HG03097 (cell line): ENCODE results near the gene PDE6A.
"Not testable (repeated sequence)": the region's sequence is repeated elsewhere in the genome, so short reads cannot be mapped to it uniquely, and the experiment has no call there.

Source experiments
- ATAC-seq: cut with Tn5 transposase; IDR thresholded peaks from one replicate; pipeline ENCODE4 v1.9.1; 2021; ENCODE audit not compliant: unreplicated experiment, low FRiP score

Gene PDE6A

GRCh38 chr5:149870232-149870631 is 74.4 kb downstream of the PDE6A start:
- ATAC-seq: no peak

GRCh38 chr5:149869411-149869821 is 75.2 kb downstream of the PDE6A start:
- no peak for ATAC-seq

GRCh38 chr5:149865746-149866145 is 78.8 kb downstream of the PDE6A start:
- ATAC-seq: no peak

DNA sequence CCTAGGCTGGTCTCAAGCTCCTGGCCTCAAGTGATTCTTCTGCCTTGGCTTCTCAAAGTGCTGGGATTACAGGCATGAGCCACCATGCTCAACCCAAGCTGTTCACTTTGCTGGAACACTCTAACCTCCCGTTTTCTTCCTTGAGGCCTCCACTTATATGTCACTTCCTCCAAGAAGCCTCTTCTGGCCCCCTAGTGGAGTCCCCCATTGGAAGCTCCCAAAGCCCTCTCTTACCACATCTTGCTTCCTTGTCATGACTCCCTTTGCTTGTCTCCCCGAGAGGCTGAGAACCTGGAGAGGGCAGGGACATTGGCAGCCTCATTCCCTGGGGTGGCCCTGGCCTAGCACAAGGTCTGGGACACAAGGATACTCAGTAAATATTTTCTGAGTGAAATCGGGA is 80.8 kb downstream of the PDE6A start:
- ATAC-seq: no peak

- no peak for ATAC-seq
Measured at GRCh38 chr5:149863176-149863575, 81.4 kb downstream of the PDE6A start.

DNA sequence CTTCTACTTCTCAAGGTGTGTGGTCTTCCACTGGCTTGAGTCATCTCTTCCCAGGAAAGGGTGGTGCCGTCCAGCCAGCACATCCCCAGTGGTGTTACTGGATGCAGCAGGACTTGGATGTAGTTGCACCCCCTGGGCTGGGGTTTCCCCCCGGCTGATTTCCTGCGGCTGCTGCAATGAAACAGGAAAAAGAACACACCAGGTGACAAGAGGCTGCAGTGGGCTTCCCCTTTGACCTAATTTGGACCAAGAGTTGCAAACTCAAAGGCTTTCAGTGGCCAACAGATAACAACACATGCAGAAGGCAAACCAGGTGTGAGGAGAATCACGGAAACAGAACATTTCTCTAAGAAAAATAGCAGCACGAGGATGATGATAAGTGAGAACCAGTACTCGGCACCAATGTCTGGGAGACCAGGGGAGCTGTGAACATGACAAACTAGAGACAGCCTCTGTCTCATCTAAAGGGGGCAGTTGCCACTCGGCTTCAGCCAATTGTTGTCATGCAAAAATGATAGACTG is 83.7 kb downstream of the PDE6A start:
- peak; percentile 68 for ATAC-seq

DNA sequence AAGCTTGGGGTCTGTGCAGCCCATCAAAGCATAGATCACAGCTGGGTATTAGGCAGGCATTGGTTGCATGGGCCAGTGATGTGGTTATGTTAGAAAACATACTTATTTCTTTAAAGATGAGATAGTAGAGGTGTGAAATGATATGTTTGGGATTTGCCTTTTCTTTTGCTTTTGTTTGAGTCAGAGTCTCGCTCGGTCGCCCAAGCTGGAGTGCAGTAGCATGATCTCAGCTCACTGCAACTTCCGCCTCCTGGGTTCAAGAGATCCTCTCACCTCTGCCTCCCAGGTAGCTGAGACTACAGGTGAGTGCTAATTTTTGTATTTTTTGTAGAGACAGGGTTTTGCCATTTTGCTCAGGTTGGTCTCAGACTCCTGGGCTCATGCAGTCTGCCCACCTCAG is 84.8 kb downstream of the PDE6A start:
- ATAC-seq: no peak

DNA sequence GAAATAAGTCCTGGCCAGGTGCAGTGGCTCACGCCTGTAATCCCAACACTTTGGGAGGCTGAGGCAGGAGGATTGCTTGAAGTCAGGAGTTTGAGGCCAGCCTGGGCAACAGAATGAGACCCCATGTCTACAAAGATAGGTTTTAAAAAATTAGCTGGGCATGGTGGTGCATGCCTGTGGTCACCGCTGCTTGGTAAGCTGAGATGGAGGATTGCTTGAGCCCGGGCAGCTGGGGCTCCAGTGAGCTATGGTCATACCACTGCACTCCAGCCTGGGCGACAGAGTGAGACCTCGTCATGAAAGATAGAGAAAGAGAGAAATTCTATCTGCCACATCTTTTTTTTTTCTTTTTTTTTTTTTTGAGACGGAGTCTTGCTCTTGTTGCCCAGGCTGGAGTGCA is 86.1 kb downstream of the PDE6A start:
- not testable (repeated sequence) for ATAC-seq

DNA sequence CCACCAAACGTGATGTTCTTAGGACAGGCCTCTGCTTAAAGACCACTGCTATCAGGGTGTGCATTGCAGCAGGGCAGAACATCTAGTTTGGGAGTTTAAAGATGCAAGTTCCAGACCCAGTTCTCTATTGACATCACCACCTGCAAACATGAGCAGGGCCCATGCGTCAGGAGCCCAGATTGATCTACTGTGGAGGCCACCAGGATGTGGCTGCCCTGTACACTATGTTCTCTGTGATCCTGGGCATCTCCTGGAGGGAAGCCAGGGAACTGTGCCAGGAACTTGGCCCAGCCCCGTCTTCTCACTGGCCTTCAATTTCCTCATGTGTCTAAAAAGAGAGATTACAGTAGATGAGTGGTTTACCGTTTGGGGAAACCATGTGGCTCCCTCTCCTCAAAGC is 87.1 kb downstream of the PDE6A start:
- no peak for ATAC-seq

DNA sequence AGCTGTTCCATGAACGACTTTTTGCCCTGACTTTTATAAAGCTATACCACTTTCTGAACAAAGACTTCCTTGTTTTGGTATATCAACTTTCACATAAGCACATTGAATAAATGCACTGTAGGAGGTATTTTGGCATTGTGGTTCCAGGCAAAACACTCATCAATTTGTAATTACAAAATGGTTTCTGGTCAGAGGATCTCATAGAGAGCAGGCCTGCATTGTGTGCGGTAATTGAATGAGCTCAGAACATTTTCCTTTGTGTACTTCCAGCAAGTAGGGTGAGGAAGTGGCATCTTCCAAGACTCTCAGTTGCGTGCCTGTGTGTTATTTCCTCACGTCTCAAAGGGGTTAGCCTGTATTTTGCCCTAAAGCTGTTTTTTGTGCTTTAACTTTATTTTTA is 89.2 kb downstream of the PDE6A start:
- ATAC-seq: no peak

DNA sequence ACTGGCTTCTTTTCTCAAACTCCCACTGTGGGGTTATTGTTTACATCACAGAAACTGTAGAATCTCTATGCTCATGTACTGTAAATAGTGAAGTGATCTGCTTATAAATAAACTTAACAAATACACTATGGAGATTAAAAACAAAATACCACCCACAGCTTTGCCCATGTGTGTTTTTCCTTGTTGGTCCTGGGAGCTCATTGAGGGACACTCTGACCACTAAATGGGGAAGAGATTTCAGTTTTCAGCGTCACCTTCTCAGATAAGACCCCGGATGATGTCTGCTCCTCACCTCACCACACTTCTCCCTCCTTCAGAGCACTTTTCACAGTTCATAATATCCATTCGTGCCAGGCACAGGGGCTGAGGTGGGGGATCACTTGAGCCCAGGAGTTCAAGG is 89.7 kb downstream of the PDE6A start:
- no peak for ATAC-seq

DNA sequence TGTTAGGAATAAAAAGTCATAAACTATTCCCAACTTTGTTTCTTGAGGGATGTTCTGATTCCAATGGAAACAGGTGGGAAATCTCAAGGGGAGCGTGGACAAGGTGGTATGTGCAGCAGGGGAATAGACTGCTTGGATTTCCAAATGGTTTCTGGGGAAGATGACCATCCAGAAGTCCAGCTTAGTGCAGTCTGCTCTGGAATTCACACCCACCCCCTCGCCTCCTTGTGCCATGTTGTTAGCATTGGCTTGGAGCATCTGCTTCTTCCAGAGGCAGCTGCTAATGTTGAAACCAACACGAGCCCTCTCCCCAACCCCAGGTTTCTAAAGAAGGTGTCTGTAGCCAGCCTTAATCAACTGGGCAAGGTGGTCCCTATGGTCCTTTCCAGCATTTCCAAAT is 90.9 kb downstream of the PDE6A start:
- ATAC-seq: no peak

DNA sequence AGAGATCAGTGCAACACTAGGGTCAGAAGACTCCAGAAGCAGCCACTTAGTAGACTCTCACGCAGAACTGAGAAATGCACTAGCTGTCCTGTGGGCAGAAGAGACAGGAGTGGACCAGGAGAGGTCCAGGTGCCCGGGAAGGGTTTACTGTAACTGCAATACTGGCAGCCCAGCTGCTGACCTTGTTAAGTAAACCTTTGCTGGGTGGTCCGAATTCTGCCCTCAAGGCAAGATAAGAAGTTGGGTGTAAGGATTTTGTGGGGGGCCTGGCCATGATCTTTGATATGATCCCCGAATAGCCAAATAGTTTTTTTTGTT is 91.3 kb downstream of the PDE6A start:
- no peak for ATAC-seq

GRCh38 chr5:149852641-149853330 is 91.8 kb downstream of the PDE6A start:
- peak; percentile 59 for ATAC-seq

- ATAC-seq: no peak
Measured at GRCh38 chr5:149851211-149851610, 93.4 kb downstream of the PDE6A start.

DNA sequence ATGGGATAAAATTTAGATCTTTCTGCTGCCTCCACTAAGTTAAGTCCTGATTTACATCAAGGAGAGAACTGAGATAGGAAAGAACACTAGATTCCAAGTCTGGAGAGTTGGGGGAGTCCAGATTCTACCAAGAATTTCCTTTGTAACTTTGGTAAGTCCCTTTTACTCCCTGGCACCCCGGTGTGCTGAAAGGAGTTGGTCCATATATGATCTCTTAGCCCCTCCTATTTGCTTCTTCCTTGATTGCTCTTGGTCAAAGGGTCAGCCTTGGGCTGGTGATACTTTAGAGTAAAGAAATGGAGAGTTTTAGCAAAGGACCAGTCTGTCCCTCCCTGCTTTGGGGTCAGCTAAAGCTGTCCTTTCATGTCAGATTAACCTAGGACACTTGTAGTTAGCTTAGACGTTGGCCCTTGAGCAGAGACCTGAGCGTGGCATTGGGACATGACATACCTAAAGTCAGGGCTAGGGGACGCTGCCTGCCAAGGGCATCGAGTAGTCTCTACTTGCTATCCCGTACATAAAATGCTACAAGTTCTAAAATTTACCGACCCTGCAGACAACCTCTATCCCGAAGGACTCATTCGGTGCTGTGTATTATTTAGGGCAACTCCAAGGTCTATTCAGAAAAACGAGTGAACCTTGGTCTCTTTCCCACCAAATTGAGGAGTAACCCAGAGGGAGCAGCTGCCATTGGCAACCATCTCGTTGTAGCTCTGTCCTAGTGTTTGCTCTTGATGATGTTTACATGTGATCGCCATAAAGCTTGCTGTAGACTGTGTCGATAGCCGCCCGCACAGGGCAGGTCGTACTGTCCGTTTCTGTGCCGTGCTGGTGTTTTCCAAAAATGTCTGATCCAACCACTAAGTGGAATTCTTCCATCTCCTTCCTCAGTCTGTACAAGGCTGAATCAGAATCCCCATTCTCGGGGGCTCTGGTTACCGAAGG is 94.4 kb downstream of the PDE6A start:
- no peak for ATAC-seq

- ATAC-seq: no peak
Measured at GRCh38 chr5:149849280-149849965, 95.2 kb downstream of the PDE6A start.

DNA sequence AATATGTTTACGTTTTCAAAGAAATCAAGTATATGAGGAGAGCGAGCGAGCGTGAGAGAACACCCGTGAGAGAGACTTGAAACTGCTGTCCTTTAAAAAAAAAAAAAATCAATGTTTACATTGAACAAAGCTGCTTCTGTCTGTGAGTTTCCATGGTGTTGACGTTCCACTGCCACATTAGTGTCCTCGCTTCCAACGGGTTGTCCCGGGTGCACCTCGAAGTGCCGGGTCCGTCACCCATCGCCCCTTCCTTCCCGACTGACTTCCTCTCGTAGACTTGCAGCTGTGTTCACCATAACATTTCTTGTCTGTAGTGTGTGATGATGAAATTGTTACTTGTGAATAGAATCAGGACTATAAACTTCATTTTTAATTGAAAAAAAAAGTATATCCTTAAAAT is 97.0 kb downstream of the PDE6A start:
- no peak for ATAC-seq

DNA sequence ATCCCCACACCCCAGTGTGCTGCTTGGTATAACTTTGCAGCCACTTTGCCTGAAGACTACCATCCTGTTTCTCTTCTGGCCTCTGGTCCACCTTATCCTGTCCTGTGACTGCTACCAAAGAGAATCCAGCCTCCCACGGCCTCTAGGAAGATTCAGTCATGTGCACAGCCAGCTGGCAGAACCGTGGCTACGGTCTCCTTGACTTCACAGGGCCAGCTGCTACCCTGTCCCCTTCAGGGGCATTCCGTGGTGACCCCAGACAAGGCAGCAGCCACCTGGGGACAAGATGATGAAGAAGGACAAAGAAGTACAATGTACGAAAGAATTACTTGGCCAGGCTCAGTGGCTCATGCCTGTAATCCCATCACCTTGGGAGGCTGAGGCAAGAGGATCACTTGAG is 98.6 kb downstream of the PDE6A start:
- ATAC-seq: no peak

- ATAC-seq: no peak
Measured at GRCh38 chr5:149845601-149846000, 99.0 kb downstream of the PDE6A start.
